ENCODE data around the gene NAGK.
"Not testable (repeated sequence)": the region's sequence is repeated elsewhere in the genome, so short reads cannot be mapped to it uniquely, and the experiment has no call there.

NAGK gene

DNA sequence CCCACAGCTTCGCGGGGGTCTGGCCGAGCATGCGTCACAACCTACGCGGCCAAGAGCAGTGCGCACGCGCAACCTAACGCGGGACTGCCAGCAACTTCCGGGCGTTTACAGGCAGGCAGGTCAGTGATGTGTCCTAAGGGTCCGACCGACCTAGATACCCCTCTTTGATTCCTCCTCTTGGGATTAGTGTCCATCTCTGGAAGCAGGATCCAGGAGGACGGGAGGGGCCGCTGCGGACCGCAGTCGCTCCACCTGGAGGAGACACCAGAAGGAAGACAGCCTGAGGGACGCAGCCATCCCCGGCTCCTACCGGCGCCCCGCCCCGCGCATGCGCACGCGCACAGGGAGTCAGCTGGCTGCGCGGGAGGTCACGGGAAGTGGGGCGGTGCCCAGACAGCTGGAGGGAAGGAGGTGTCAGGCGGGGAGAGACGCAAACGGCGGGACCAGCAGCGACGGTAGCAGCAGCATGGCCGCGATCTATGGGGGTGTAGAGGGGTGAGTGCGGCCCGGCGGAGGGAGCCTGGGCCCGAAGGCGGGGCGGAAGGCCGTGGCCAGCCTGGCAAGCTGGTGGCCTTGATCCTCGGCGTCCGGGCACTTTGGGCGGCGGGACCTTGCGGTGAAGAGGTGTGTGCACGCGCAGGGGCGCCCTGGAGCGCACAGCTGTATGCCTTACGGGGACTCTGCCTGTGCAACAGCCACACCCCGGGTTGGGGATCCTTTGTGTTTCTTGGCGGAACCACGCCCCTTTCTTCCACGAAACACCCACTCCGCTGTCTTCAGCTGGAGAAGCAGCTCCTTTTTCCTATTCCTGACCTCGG is at the start of gene NAGK:
NAGK (plus strand) TSS at position 431 of the 818 bp plus-strand sequence; CDS start at position 467, 36 bp downstream.
- in situ Hi-C loops (cut with HindIII; ENCODE audit: low sequenced_read_pairs), result no loop called here

DNA sequence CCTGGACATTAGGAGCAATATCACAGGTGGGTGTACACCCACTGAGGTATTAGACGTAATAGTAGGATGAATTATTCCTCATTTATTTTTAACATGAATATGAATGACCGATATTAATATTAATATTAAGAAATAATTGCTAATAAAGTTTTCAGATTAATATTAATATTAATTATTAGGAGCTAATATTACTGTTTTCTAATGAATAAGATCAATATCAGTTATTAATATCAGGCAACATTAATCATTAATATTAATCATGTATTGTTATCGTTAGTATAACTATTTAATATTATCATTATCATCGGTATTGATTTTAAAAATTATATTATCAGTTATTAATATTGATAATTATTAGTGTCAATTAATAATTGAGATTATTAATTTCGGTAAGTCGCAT is 48.5 kb upstream of the NAGK start:
- in situ Hi-C loops (cut with HindIII; ENCODE audit: low sequenced_read_pairs), result not testable (repeated sequence)

DNA sequence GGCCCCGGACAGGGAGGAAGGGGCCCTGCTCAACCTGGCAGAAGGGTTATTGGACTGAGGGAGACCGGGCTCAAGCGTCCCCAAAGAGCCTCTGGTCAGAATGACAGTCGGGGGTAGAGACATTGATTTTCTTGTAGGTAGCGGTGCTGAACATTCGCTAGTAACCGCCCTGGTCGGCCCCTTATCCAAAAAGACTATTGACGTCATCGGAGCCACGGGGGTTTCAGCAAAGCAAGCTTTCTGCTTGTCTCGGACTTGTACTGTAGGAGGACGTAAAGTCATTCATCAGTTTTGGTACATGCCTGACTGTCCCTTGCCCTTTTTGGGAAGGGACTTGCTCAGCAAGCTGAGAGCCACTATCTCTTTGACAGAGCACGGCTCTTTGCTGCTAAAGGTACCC is 47.1 kb upstream of the NAGK start:
- in situ Hi-C loops (cut with HindIII; ENCODE audit: low sequenced_read_pairs), result not testable (repeated sequence)

DNA sequence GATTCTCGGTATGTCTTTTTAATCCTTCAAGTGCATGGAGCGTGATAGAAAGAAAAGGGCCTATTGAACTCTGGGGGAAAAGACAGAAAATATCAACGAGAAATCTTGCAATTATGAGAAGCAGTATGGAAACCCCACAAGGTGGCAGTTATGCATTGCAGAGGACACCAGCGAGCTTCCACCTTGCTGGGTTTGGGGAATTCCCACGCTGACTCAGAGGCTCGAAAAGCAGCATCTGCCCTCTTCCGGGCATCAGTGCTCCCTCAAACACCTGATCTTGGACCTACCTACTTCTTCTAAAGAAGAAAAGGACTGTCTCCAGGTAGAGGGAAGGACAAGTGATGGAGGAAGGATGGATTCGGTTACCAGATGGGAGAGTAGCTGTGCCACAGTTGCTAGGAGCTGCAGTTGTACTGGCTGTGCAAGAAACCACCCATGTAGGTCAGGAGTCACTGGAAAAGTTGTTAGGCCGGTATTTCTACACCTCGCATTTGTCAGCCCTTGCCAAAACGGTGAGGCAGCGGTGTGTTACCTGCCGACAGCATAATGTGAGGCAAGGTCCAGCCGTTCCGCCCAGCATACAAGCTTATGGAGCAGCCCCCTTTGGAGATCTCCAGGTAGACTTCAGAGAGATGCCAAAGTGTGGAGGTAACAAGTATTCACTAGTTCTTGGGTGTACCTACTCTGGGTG is 44.8 kb upstream of the NAGK start:
- in situ Hi-C loops (cut with HindIII; ENCODE audit: low sequenced_read_pairs), result not testable (repeated sequence)

DNA sequence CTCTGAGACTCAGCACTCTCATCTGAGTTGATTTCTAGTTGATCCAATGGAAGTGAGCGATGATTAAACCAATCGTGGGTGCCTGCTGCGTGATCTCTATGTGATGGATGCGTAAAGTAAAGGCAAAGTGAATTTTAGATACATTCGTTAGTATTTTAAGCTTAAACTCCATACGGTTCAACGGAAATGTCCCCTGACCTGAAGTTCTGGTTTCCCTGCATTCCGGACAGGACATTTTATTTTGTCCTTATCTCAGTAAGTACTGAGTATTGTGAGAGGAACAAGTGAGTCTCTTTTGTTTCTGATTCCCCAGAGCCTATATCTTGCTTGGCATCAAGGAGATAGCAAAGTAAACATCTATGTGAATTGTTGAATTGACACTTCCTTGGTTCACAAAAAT is 32.2 kb upstream of the NAGK start:
- in situ Hi-C loops (cut with HindIII; ENCODE audit: low sequenced_read_pairs), result not testable (repeated sequence)

DNA sequence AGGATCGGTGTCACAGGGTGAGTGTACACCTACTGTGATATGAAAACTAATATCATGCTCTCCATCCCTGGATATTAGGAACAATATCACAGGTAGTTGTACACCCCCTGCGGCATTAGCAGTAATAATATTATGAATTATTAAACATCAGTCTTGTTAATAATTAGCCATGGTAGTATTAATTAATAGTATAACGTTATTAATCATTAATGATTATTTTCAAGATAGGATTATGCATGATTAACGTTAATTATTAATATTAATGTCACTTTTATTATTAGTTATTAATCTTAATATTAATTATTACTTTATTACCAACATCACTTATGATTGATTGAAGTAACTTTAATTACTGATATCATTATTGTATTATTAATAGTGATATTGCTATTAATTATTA is 26.2 kb upstream of the NAGK start:
- in situ Hi-C loops (cut with HindIII; ENCODE audit: low sequenced_read_pairs), result no loop called here

DNA sequence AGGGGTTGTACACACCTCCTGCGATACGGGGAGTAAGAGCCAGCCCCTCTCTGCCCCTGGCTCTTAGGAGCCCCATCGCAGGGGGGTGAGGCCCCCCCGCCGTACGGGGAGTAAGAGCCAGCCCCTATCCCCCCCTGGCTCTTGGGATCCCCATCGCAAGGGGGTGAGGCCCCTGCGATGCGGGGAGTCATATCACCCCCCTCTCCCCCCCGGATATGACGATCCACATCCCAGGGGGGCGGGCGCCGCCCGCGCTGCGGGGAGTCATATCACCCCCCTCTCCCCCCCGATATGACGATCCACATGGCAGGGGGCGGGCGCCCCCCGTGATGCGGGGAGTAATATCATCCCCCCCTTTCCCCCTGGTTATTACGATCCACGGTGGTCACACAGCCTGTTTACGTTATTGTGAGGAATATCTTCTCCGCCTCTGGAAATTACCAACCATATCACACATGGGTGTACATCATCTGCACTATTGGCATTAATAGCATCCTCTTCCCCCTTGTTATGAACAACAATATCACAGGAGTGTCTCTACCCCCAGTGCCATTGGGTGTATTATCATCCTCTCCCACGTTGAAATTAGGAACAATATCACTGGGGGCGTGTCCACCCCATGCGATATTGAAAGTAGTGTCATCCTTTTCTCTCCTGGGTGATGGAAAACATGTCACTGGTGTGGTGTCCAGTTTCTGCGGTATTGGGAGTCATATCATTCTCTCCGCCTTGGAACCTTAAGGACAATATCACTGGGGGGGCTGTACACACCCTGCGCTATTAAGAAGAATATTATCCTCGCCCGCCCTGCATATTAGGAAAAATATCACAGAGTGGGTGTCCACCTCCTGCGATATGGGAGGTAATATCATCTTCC is 24.7 kb upstream of the NAGK start:
- in situ Hi-C loops (cut with HindIII; ENCODE audit: low sequenced_read_pairs), result no loop called here

DNA sequence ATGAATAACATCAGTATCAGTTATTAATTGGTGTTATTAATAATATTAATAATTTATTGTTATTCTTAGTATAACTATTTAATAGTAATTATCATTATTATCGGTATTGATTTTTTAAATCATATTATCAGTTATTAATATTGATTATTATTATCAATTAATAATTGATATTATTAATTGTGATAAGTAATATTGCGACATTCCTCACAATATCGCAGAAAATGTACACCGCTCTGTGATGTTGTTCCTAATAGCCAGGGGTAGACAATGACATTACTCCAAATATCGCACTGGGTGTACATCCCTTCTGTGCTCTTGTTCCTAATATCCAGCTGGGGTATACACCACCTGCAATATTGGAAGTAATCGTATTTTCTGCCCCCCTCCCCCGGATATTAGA is 23.3 kb upstream of the NAGK start:
- in situ Hi-C loops (cut with HindIII; ENCODE audit: low sequenced_read_pairs), result no loop called here

DNA sequence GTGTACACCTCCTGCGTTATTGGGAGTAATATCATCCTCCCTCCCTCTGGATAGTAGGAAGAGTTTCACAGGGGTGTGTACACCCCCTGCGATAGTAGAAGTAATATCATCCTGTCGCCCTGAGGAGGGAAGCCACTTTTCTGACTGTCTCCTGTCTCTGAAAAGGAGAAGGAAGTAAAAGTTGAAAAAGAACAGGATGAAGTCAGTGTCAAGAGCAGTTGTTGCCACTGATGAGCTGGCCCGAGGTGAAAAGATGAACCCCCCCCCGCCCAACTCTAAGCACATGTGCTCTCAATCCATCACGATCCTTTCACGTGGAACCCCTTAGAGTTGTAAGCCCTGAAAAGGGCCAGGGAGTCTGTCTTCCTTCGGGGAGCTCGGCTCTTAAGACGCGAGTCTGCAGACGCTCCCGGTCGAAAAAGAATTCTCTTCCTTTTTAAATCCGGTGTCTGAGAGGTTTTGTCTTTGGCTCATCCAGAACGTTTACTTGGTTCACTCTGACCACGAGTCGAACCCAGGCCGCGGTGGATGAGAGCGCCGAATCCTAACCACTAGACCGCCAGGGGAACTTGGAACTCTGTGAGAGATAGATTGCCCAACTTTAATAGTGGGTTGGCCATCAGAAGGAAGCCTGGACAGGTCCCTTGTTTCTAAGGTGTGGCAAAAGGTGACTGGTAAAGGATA is 22.4 kb upstream of the NAGK start:
- in situ Hi-C loops (cut with HindIII; ENCODE audit: low sequenced_read_pairs), result no loop called here

DNA sequence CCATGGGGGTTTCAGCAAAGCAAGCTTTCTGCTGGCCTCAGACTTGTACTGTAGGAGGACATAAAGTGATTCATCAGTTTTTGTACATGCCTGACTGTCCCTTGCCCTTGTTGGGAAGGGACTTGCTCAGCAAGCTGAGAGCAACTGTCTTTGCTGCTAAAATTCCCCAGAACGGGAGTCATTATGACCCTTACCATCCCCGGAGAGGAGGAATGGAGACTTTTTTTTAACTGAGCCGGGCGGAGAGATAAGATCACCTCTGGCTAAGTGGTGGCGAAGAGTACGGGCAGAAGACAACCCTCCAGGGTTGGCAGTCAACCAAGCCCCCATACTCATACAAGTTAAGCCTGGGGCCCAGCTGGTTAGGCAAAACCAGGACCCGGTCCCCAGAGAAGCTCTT is 20.4 kb upstream of the NAGK start:
- in situ Hi-C loops (cut with HindIII; ENCODE audit: low sequenced_read_pairs), result no loop called here

DNA sequence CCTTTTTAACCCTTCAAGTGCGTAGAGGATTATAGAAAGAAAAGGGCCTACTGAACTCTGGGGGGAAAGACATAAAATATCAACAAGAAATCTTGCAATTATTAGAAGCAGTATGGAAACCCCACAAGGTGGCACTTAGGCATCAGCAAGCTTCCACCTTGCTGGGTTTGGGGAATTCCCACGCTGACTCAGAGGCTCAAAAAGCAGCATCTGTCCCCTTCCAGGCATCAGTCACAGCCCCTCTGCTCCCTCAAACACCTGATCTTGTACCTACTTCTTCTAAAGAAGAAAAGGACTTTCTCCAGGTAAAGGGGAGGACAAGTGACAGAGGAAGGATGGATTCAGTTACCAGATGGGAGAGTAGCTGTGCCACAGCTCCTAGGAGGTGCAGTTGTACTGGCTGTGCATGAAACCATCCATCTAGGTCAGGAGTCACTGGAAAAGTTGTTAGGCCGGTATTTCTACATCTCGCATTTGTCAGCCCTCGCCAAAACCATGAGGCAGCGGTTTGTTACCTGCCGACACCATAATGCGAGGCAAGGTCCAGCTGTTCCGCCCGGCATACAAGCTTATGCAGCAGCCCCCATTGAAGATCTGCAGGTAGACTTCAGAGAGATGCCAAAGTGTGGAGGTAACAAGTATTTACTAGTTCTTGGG is 18.6 kb upstream of the NAGK start:
- in situ Hi-C loops (cut with HindIII; ENCODE audit: low sequenced_read_pairs), result not testable (repeated sequence)

DNA sequence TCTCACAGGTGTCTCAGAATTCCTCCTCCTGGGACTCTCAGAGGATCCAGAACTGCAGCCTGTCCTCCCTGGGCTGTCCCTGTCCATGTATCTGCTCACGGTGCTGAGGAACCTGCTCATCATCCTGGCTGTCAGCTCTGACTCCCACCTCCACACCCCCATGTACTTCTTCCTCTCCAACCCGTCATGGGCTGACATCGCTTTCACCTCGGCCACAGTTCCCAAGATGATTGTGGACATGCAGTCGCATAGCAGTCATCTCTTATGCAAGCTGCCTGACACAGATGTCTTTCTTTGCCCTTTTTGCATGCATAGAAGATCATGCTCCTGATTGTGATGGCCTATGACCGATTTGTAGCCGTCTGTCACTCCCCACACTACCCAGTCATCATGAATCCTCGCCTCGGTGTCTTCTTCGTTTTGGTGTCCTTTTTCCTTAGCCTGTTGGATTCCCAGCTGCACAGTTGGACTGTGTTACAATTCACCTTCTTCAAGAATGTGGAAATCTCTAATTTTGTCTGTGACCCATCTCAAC is 13.2 kb upstream of the NAGK start:
- in situ Hi-C loops (cut with HindIII; ENCODE audit: low sequenced_read_pairs), result not testable (repeated sequence)

DNA sequence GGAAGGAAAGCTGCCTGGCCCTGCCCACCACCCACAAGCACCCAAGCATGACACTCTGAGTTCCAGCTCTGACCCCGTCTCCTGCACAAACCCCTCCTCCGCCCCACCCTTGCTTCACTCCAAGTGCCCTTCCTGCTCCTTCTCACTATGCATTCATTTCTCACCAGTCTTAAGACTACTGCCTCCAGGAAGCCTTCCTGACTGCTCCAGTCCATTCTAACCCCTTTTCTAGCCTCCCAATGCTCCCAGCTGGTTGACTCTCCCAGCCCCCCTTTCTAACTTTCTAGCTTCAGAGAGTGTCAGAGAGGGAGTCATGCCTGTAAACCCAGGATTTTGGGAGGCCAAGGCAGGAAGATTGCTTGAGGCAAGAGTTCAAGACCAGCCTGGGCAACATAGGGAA is 8.2 kb upstream of the NAGK start:
- in situ Hi-C loops (cut with HindIII; ENCODE audit: low sequenced_read_pairs), result no loop called here

DNA sequence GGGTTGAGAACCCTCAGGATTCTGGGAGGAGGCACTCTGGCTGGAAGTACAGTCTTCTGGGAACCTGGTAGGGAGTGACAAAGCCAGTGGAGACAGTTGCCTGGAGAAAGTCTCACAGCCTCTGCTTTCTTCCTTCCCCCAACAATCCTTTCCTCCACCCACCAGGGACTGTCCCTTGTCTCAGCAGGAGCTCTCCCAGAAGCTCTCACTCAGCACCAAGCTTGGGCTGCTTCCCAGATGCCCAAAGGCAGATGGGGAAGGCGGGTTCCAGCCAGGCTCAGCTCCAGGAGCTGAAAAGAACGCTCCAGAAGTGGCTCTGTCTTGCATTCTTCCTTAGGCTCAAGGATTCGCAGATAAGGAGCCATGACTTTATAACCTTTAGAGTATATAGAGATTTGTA is 7.6 kb upstream of the NAGK start:
- in situ Hi-C loops (cut with HindIII; ENCODE audit: low sequenced_read_pairs), result no loop called here

DNA sequence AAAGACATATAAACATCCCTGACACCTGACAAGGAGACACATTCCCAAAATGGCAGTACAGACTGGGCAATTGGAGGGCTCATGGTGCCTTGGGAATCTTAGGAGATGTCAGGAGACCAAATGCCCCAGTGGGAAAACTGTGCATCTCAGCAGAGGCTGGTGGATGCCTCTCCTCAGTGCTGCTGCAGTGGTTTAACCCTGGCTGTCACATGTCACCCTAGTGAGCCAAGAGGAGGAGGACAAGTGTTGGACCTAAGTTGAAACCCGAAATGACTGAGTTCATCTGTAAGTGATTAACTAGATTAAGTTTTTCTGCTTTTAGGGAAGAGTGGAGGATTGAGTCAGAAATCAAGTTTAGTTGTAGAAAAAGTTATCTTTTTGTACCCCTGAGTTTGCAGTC is 5.2 kb upstream of the NAGK start:
- in situ Hi-C loops (cut with HindIII; ENCODE audit: low sequenced_read_pairs), result no loop called here

DNA sequence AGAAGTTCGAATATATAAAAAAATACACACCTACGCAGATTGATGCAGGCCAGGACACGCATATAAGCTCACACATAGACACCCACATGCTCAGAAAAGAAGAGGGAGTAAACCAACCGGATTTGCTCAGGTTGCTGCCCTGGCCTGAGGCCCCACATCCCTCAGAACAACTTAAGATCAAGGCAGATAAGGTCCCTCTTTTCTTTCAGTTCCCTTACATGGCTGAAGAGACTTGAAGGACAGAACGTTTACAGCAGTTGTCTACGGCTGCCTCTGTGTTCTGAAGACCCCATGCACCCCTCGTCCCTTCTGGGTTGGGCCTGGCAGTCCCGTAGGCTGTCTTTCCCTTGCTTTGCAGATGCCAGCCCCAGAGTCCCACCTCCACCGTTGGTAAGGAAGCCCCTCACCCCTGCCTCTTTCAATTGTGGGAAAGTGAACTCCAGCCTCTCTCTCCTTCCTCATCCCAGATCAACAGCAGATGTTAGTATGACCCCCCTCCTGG is 4.3 kb upstream of the NAGK start:
- in situ Hi-C loops (cut with HindIII; ENCODE audit: low sequenced_read_pairs), result no loop called here

DNA sequence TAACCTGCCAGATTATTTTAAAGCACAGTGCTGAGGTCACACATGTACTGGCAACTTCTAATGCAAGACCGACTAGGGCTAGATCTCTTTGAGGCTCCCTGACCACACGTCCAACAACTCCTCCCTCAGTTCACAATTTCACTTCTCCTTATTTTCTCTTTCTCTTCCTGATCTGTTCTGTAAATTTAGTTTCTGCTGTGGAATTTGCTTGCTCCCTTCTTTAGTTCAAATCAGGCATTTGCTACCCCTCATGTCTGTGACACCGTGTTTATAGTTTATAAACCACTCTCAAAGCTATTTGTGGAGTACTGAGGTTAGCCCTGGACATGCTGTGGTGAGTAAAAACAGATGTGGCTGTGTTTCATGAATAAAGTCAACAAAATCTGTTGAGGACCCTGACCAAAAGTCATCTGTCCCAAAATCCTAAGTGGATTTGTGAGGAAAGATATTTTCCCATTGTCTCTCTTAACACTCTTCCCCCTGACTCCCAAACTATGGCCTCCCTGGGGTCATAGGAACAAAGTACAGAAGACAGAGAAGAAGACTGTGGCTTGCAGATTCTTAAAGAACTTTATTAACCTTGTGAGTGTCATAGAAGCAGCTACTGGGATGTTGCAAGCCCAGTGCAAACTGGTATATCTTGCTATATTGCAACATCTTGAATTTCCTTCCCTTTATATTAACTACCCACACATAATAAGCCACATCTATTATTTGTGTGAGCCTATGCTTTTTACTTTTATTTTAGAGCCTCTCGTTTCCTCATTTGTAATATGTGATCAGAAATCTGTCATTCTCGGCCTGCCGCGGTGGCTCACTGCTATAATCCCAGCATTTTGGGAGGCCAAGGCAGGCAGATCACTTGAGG is 3.5 kb upstream of the NAGK start:
- in situ Hi-C loops (cut with HindIII; ENCODE audit: low sequenced_read_pairs), result no loop called here

DNA sequence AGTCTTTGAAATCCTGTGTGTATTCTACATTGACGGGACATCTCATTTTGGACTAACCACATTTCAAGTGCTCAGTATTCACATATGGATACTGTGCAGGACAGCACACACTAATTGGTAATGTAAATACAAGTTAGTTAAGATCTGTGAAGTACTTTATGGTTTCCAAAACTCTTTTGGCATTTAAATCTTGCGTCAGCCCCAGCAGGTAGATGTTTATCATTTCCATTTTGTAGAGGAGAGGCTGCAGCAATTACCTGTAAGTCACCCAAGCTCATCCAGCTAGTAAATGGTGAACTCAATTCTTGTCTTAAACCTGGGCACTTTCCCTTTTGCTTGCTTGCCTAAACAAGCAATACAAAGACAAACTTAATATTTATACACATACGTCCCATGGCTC is 1.6 kb upstream of the NAGK start:
- in situ Hi-C loops (cut with HindIII; ENCODE audit: low sequenced_read_pairs), result no loop called here

All from DLD1 (cell line).